GM23338 (cell line): ENCODE measurements around the gene PLBD2. TPM values are rescaled to one million over a fixed set of nuclear protein-coding genes. Genes with fewer than 3 reads are reported as not detected.

ENCODE experiments used
- ATAC-seq: fragments of 200-7000 bp; cut with Tn5 transposase; 3 replicates; pipeline ENCODE4 v1.9.1; 2020
- DNase-seq: peaks from one replicate; pipeline ENCODE4 v3.0.0-alpha.2; 2015; ENCODE audit warnings: low spot score
- H2AFZ ChIP-seq: fragments of 200-600 bp; sonication (generic); 2 replicates; pipeline ENCODE4 v1.8.0; 2016; ENCODE audit warnings: antibody characterized with exemption, mild to moderate bottlenecking, moderate library complexity
- H3F3A ChIP-seq: fragments of 200-600 bp; sonication (generic); replicated peaks from 2 replicates; pipeline ENCODE4 v1.8.0; 2017; ENCODE audit warnings: antibody characterized with exemption, mixed run types, low read depth
- H3K27ac ChIP-seq: fragments of 200-600 bp; sonication (generic); 2 replicates; pipeline ENCODE4 v1.6.1; 2016; ENCODE audit warnings: low read depth
- H3K27me3 ChIP-seq: fragments of 200-600 bp; sonication (generic); 2 replicates; pipeline ENCODE4 v1.8.0; 2016; ENCODE audit warnings: mild to moderate bottlenecking, mixed run types, moderate library complexity; ENCODE audit not compliant: insufficient read depth
- H3K36me3 ChIP-seq: fragments of 200-600 bp; sonication (generic); 2 replicates; pipeline ENCODE4 v1.8.0; 2016; ENCODE audit warnings: mild to moderate bottlenecking; ENCODE audit not compliant: insufficient read depth
- H3K4me1 ChIP-seq: fragments of 200-600 bp; sonication (generic); 2 replicates; pipeline ENCODE4 v1.8.0; 2016; ENCODE audit warnings: mild to moderate bottlenecking, moderate library complexity; ENCODE audit not compliant: insufficient read depth
- H3K4me2 ChIP-seq: fragments of 200-600 bp; sonication (generic); 2 replicates; pipeline ENCODE4 v1.7.1; 2017; ENCODE audit warnings: mixed run types
- H3K4me3 ChIP-seq: fragments of 200-600 bp; sonication (generic); 2 replicates; pipeline ENCODE4 v1.6.1; 2016; ENCODE audit warnings: mixed run types
- H3K79me2 ChIP-seq: fragments of 200-600 bp; sonication (generic); replicated peaks from 2 replicates; pipeline ENCODE4 v1.8.0; 2017; ENCODE audit warnings: mild to moderate bottlenecking; ENCODE audit not compliant: insufficient read depth
- H3K9me2 ChIP-seq: fragments of 200-600 bp; sonication (generic); 2 replicates; pipeline ENCODE4 v1.8.0; 2017; ENCODE audit not compliant: insufficient read depth
- H4K20me1 ChIP-seq: fragments of 200-600 bp; sonication (generic); replicated peaks from 2 replicates; pipeline ENCODE4 v1.8.0; 2017; ENCODE audit warnings: mild to moderate bottlenecking; ENCODE audit not compliant: insufficient read depth
- H3K27ac Mint-ChIP-seq: 2 replicates; pipeline ENCODE4 v1.8.0; 2020; ENCODE audit warnings: inconsistent platforms, mild to moderate bottlenecking, moderate library complexity, mixed read lengths
- H3K27me3 Mint-ChIP-seq: 3 replicates; pipeline ENCODE4 v1.8.0; 2022; ENCODE audit warnings: low read depth, mild to moderate bottlenecking, moderate library complexity, mixed read lengths, inconsistent platforms; ENCODE audit not compliant: insufficient read depth, poor library complexity
- H3K36me3 Mint-ChIP-seq: 3 replicates; pipeline ENCODE4 v1.8.0; 2021; ENCODE audit warnings: low read depth, mild to moderate bottlenecking, inconsistent platforms, moderate library complexity, mixed read lengths
- H3K4me1 Mint-ChIP-seq: 3 replicates; pipeline ENCODE4 v1.8.0; 2020; ENCODE audit warnings: mild to moderate bottlenecking, inconsistent platforms, mixed read lengths
- H3K4me3 Mint-ChIP-seq: 3 replicates; pipeline ENCODE4 v1.8.0; 2021; ENCODE audit warnings: moderate library complexity, mild to moderate bottlenecking, inconsistent platforms, mixed read lengths
- H3K9me3 Mint-ChIP-seq: 3 replicates; pipeline ENCODE4 v1.8.0; 2020; ENCODE audit warnings: moderate library complexity, mild to moderate bottlenecking, inconsistent platforms, mixed read lengths
- CREB1 ChIP-seq: fragments of 250-450 bp; sonication (Bioruptor Pico); IDR thresholded peaks from 2 replicates; pipeline ENCODE4 v1.5.0; 2020; ENCODE audit warnings: low read depth, mild to moderate bottlenecking, moderate library complexity
- EZH2 ChIP-seq: fragments of 200-600 bp; sonication (generic); IDR thresholded peaks from one replicate; pipeline ENCODE4 v1.8.0; 2017; ENCODE audit warnings: antibody characterized with exemption, mild to moderate bottlenecking, low read depth; ENCODE audit not compliant: unreplicated experiment
- EZH2phosphoT487 ChIP-seq: fragments of 200-600 bp; sonication (generic); IDR thresholded peaks from one replicate; pipeline ENCODE4 v1.8.1; 2018; ENCODE audit warnings: antibody characterized with exemption; ENCODE audit not compliant: unreplicated experiment
- JUNB ChIP-seq: IDR thresholded peaks from one replicate; pipeline ENCODE4 v1.6.1; 2016; ENCODE audit warnings: antibody characterized with exemption; ENCODE audit not compliant: unreplicated experiment
- NANOG ChIP-seq: IDR thresholded peaks from 2 replicates; pipeline ENCODE4 v1.6.1; 2016; ENCODE audit warnings: antibody characterized with exemption, borderline replicate concordance
- POLR2AphosphoS5 ChIP-seq: IDR thresholded peaks from 2 replicates; pipeline ENCODE4 v1.6.1; 2016; ENCODE audit warnings: antibody characterized with exemption, low read depth
- REST ChIP-seq: IDR thresholded peaks from one replicate; pipeline ENCODE4 v1.6.1; 2018; ENCODE audit warnings: antibody characterized with exemption; ENCODE audit not compliant: unreplicated experiment
- STAT1 ChIP-seq: IDR thresholded peaks from one replicate; pipeline ENCODE4 v1.6.1; 2016; ENCODE audit warnings: antibody characterized with exemption; ENCODE audit not compliant: unreplicated experiment
- ZNF114 ChIP-seq: fragments of 250-450 bp; sonication (Bioruptor Pico); IDR thresholded peaks from 2 replicates; pipeline ENCODE4 v1.5.0; 2020; ENCODE audit warnings: mild to moderate bottlenecking, moderate library complexity
- ZNF331 ChIP-seq: fragments of 250-450 bp; sonication (Bioruptor Pico); IDR thresholded peaks from 2 replicates; pipeline ENCODE4 v1.5.0; 2020; ENCODE audit warnings: low read depth, mild to moderate bottlenecking, moderate library complexity
- ZNF462 ChIP-seq: fragments of 250-450 bp; sonication (Bioruptor Pico); IDR thresholded peaks from 2 replicates; pipeline ENCODE4 v1.5.0; 2020; ENCODE audit warnings: mild to moderate bottlenecking, moderate library complexity
- polyA plus RNA-seq: library from polyadenylated mRNA; unstranded; fragments of >200 nt; fragmentation: Nextera tagmentation; extraction: Ambion mirVana; gene quantifications from 2 replicates; pipeline ENCODE4 v1.2.1, GENCODE V29; 2016
- total RNA-seq: library from RNA; depleted of rRNA; stranded (reverse); fragments of >200 nt; shearing (Covaris generic); gene quantifications from 2 replicates; pipeline ENCODE4 v1.2.3, GENCODE V29; 2014
- TF ChIP-seq, protein P1 (sequence below): IDR thresholded peaks from 2 replicates; pipeline ENCODE4 v1.6.1; 2016; ENCODE audit warnings: antibody characterized with exemption

The PLBD2 gene
- total and polyA plus RNA-seq, 2 experiments from 2014 or later = 10.2 to 37.1 TPM

DNA sequence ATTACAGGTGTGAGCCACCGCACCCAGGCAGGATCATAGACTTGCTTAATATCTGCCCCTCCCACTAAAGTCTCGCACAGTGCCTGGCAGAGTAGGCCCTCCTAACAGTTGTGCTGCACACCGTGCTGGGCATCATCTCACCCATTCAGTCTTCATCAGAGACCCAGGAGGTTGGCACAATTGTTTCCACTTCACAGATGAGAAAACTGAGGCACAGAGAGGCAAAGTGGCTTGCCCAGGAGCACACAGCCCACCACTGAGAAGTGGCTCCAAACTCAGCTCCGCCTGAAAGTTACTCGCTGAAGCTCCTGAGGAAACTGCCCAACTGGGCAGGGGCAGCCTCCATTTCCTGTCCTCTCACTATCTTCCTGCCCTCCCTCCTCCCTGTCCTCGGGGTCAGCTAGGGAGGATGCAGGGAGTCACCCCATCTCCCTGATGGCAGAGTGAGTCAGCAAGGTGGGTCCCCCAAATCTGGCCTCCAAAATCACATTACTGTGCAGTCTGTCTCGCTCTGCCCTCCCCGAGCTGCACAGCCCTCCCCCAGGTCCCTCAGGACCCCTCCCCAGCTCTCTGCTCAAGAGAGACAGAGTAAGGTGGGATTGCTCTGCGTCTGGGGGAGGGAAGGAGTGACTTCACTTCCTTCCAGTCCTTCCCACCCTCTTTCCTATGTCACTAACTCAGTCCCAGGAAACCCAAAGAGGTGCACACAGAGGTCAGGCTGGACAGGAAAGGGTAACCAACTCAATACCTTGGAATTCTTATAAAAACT is 29.2 kb upstream of the PLBD2 start:
- Histone ChIP-seq H3K4me3 (no peak overlapping the region), H3K4me1 (peaks cover 2% of the 10 kb centered on the region; the same call in 1 of the 2 replicates), H3K9me2 (no peaks in the 10 kb centered on the region), H3F3A (no peaks in the 10 kb centered on the region), H3K79me2 (no peaks in the 10 kb centered on the region), H3K27me3 (peaks cover 5% of the 10 kb centered on the region), H3K4me2 (no peak overlapping the region), H3K36me3 (no peaks in the 10 kb centered on the region; the same call in 1 of the 2 replicates), H4K20me1 (no peaks in the 10 kb centered on the region), H2AFZ (no peak overlapping the region), H3K27ac (no peak overlapping the region)
- DNase-seq (no peak), ATAC-seq (no peak)
- no peak overlapping the region for H3K4me3 Mint-ChIP-seq
- H3K4me1 Mint-ChIP-seq = peaks cover 4% of the 10 kb centered on the region; the same call in 2 of the 3 replicates
- no peak for TF ChIP-seq JUNB
- no peak for TF ChIP-seq POLR2AphosphoS5
- TF ChIP-seq EZH2phosphoT487 = no peak
- no peak for TF ChIP-seq EZH2
- TF ChIP-seq CREB1 = no peak
- no peak for TF ChIP-seq NANOG
- TF ChIP-seq, protein P1, sequence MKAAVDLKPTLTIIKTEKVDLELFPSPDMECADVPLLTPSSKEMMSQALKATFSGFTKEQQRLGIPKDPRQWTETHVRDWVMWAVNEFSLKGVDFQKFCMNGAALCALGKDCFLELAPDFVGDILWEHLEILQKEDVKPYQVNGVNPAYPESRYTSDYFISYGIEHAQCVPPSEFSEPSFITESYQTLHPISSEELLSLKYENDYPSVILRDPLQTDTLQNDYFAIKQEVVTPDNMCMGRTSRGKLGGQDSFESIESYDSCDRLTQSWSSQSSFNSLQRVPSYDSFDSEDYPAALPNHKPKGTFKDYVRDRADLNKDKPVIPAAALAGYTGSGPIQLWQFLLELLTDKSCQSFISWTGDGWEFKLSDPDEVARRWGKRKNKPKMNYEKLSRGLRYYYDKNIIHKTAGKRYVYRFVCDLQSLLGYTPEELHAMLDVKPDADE = no peak
- TF ChIP-seq STAT1 = no peak
- no peak for TF ChIP-seq ZNF462 (CRISPR knock-in tag)
- no peak for TF ChIP-seq ZNF114 (CRISPR knock-in tag)
- no peak for TF ChIP-seq REST
- no peak for TF ChIP-seq ZNF331
- H3K27me3 Mint-ChIP-seq = peaks cover 17% of the 10 kb centered on the region
- H3K27ac Mint-ChIP-seq = no peak overlapping the region
- H3K36me3 Mint-ChIP-seq = peaks cover 19% of the 10 kb centered on the region
- H3K9me3 Mint-ChIP-seq = no peaks in the 10 kb centered on the region
